ENCODE results near the gene TDRKH. TPM values are rescaled to one million over a fixed set of nuclear protein-coding genes. Genes with fewer than 3 reads are reported as not detected.

TDRKH gene
- total and polyA plus RNA-seq, 11 donors = 2.7 to 9.8 (median 4.8) TPM

GRCh38 chr1:151733126-151733525 lies 57.2 kb downstream of the TDRKH start:
- Histone ChIP-seq H3K27ac (no peak overlapping the region), H3K9me3 (peaks cover 0 to 12% (median 0%) of the 10 kb centered on the region in 12 donors), H3K4me1 (peaks cover 0 to 6% (median 0%) of the 10 kb centered on the region in 12 donors), H3K27me3 (peaks cover 0 to 11% (median 0%) of the 10 kb centered on the region in 9 donors), H3K36me3 (no peaks in the 10 kb centered on the region), H3K4me3 (no peak overlapping the region)
- no peak for ATAC-seq
- 67 to 85% (median 84%) methylated on average over 3 of the region's 3 CpGs for WGBS, 4 donors
- intact Hi-C loops (cut with DNase I) = loop anchor here in 7 of 10 donors (2.0 to 10.0 kb wide), 6 partner anchors 41 to 288 kb away; no protein-coding TSS in a partner anchor
- DNase-seq = no peak
- TF ChIP-seq POLR2A (IDR thresholded peaks at IDR 0.05) (no peak), CTCF (IDR thresholded peaks at IDR 0.05) (no peak)

GRCh38 chr1:151729966-151730291 lies 60.4 kb downstream of the TDRKH start:
- Histone ChIP-seq H3K4me1 (peaks cover 0 to 12% (median 1%) of the 10 kb centered on the region in 12 donors), H3K9me3 (no peaks in the 10 kb centered on the region), H3K4me3 (no peak overlapping the region), H3K36me3 (no peaks in the 10 kb centered on the region), H3K27me3 (peaks cover 0 to 16% (median 0%) of the 10 kb centered on the region in 9 donors), H3K27ac (no peak overlapping the region)
- TF ChIP-seq POLR2A (IDR thresholded peaks at IDR 0.05) = no peak
- no peak for TF ChIP-seq CTCF (IDR thresholded peaks at IDR 0.05)
- WGBS, 4 donors = 77 to 90% (median 85%) methylated on average over 4 of the region's 4 CpGs
- no peak for DNase-seq
- intact Hi-C loops (cut with DNase I) = loop anchor here in 7 of 10 donors (5.0 to 10.0 kb wide), 6 partner anchors 38 to 285 kb away; partner anchors contain the start of gene SNX27 (in 1 of the 7)
- ATAC-seq = no peak

- no peak for DNase-seq
- Histone ChIP-seq H3K36me3 (no peaks in the 10 kb centered on the region), H3K27ac (peak overlapping the region in 1 of 12 donors; percentile 79), H3K4me3 (no peak overlapping the region), H3K9me3 (no peaks in the 10 kb centered on the region), H3K4me1 (peaks cover 0 to 12% (median 1%) of the 10 kb centered on the region in 12 donors), H3K27me3 (peaks cover 0 to 16% (median 0%) of the 10 kb centered on the region in 9 donors)
- ATAC-seq = no peak
- intact Hi-C loops (cut with DNase I) = loop anchor here in 1 of 10 donors (5.0 kb wide), 1 partner anchor 117 kb away; the partner anchor contains the start of gene SNX27
- WGBS, 4 donors = 67 to 70% (median 70%) methylated on average over 10 of the region's 10 CpGs
- TF ChIP-seq CTCF (IDR thresholded peaks at IDR 0.05) = no peak
- no peak for TF ChIP-seq POLR2A (IDR thresholded peaks at IDR 0.05)
Measured at GRCh38 chr1:151729157-151729965, 60.9 kb downstream of the TDRKH start.
